Activated CD8-positive, alpha-beta T cell treated with anti-CD3 and anti-CD28 coated beads for 36 hours (primary cell): ENCODE measurements around the gene UPK1B. TPM values are rescaled to one million over a fixed set of nuclear protein-coding genes. Genes with fewer than 3 reads are reported as not detected.
"Not testable (repeated sequence)": the region's sequence is repeated elsewhere in the genome, so short reads cannot be mapped to it uniquely, and the experiment has no call there.

Experiments
- ATAC-seq: fragments of 200-7000 bp; cut with Tn5 transposase; one replicate; pipeline ENCODE4 v1.10.0; 2021; ENCODE audit warnings: mild to moderate bottlenecking, moderate library complexity
- CTCF ChIA-PET: fragments of 350-600 bp; sonication (Branson Sonifier 250); formaldehyde crosslinking; loops from one replicate; lab custom pipeline; 2021; ENCODE audit warnings: antibody characterized with exemption; lab: Charles Lee
- POLR2A ChIA-PET: fragments of 350-600 bp; sonication (Branson Sonifier 250); formaldehyde crosslinking; loops from one replicate; lab custom pipeline; 2021; ENCODE audit warnings: antibody characterized with exemption; lab: Charles Lee
- DNase-seq: peaks from one replicate; pipeline ENCODE4 v3.0.0-alpha.2; 2020
- H3K27ac Mint-ChIP-seq: one replicate; pipeline ENCODE4 v1.8.0; 2021; ENCODE audit warnings: mild to moderate bottlenecking, mixed read lengths
- H3K27me3 Mint-ChIP-seq: one replicate; pipeline ENCODE4 v1.8.0; 2021; ENCODE audit warnings: mixed read lengths
- H3K36me3 Mint-ChIP-seq: one replicate; pipeline ENCODE4 v1.8.0; 2021; ENCODE audit warnings: low read depth, mixed read lengths
- H3K4me1 Mint-ChIP-seq: one replicate; pipeline ENCODE4 v1.8.0; 2021; ENCODE audit warnings: low read depth, mixed read lengths
- H3K4me3 Mint-ChIP-seq: one replicate; pipeline ENCODE4 v1.8.0; 2021; ENCODE audit warnings: mild to moderate bottlenecking, moderate library complexity, mixed read lengths
- H3K9me3 Mint-ChIP-seq: one replicate; pipeline ENCODE4 v1.8.0; 2021; ENCODE audit warnings: mixed read lengths
- CTCF ChIP-seq: fragments of 200-600 bp; IDR thresholded peaks from one replicate; pipeline ENCODE4 v1.8.0; 2022; ENCODE audit warnings: antibody characterized with exemption, mild to moderate bottlenecking
- intact Hi-C: fragments of 100-400 bp; cut with micrococcal nuclease; formaldehyde crosslinking; loops from one replicate; pipeline ENCODE4 v1.10.0; 2022
- total RNA-seq, 2 experiments: library from RNA; stranded (reverse); gene quantifications; one replicate each; pipeline ENCODE4 v1.2.3, GENCODE V29; 2021

The UPK1B gene
- total RNA-seq, 2 experiments from 2014 or later = not detected

GRCh38 chr3:119240591-119241434 is 67.4 kb downstream of the UPK1B start, which contains the start of gene B4GALT4:
Gene B4GALT4, minus strand, starts transcription at chr3:119240878. Its CDS starts 10,779 bp downstream, at chr3:119230099.
- DNase-seq (peak; percentile 81), ATAC-seq (peak; percentile 78)
- Mint-ChIP-seq H3K9me3 (no peaks in the 10 kb centered on the region), H3K4me1 (peaks cover 36% of the 10 kb centered on the region), H3K27ac (peak within 1 kb of the TSS; percentile 99), H3K36me3 (peaks cover 9% of the 10 kb centered on the region), H3K27me3 (no peaks in the 10 kb centered on the region), H3K4me3 (peak within 1 kb of the TSS; percentile 83)
- CTCF ChIA-PET = interaction anchor here (0.5 to 3.5 kb wide), 44 partner anchors 7 to 436 kb away, joined by 3 to 61 read pairs (median 4); partner anchors contain the start of genes ARHGAP31, IGSF11 and TEX55
- POLR2A ChIA-PET = interaction anchor here (1.0 to 2.7 kb wide), 8 partner anchors 10 to 111 kb away, joined by 3 to 13 read pairs (median 4); partner anchors contain the start of gene ARHGAP31
- intact Hi-C loops = loop anchor here (1.0 to 5.0 kb wide), 3 partner anchors 54 to 359 kb away; partner anchors contain the start of gene ARHGAP31
- no peak for TF ChIP-seq CTCF

- H3K27ac Mint-ChIP-seq, H3K36me3 Mint-ChIP-seq, DNase-seq, H3K9me3 Mint-ChIP-seq, H3K27me3 Mint-ChIP-seq, ATAC-seq, H3K4me3 Mint-ChIP-seq: not testable (repeated sequence)
- CTCF ChIA-PET = interaction anchor here (1.3 to 3.5 kb wide), 10 partner anchors 7 to 359 kb away, joined by 3 to 61 read pairs (median 8); partner anchors contain the start of genes ARHGAP31 and TEX55
- POLR2A ChIA-PET = interaction anchor here (1.0 to 2.7 kb wide), 2 partner anchors 19 to 52 kb away, joined by 3 to 13 read pairs; partner anchors contain the start of gene ARHGAP31
- H3K4me1 Mint-ChIP-seq = peaks cover 20% of the 10 kb centered on the region
- intact Hi-C loops = loop anchor here (5.0 kb wide), 1 partner anchor 360 kb away; no protein-coding TSS in a partner anchor
These were observed 69.1 kb downstream of the UPK1B start for GRCh38 chr3:119242387-119243057.

GRCh38 chr3:119243058-119243529 is 69.7 kb downstream of the UPK1B start:
- POLR2A ChIA-PET, CTCF ChIA-PET, H3K4me3 Mint-ChIP-seq, H3K36me3 Mint-ChIP-seq, H3K9me3 Mint-ChIP-seq, H3K27ac Mint-ChIP-seq, DNase-seq, H3K27me3 Mint-ChIP-seq, ATAC-seq: not testable (repeated sequence)
- H3K4me1 Mint-ChIP-seq = peaks cover 20% of the 10 kb centered on the region
- intact Hi-C loops = loop anchor here (5.0 kb wide), 1 partner anchor 361 kb away; no protein-coding TSS in a partner anchor

GRCh38 chr3:119243712-119244111 is 70.3 kb downstream of the UPK1B start:
- Mint-ChIP-seq H3K9me3 (peaks cover 7% of the 10 kb centered on the region), H3K4me3 (no peak overlapping the region), H3K27ac (no peak overlapping the region), H3K27me3 (no peaks in the 10 kb centered on the region), H3K4me1 (peaks cover 15% of the 10 kb centered on the region), H3K36me3 (peaks cover 2% of the 10 kb centered on the region)
- no peak for TF ChIP-seq CTCF
- CTCF ChIA-PET = interaction anchor here (2.2 kb wide), 1 partner anchor 362 kb away, joined by 8 read pairs; no protein-coding TSS in a partner anchor
- DNase-seq (no peak), ATAC-seq (no peak)
- intact Hi-C loops = loop anchor here (5.0 kb wide), 1 partner anchor 361 kb away; no protein-coding TSS in a partner anchor
- POLR2A ChIA-PET = no interaction called here

- ATAC-seq (no peak), DNase-seq (no peak)
- no peak for TF ChIP-seq CTCF
- Mint-ChIP-seq H3K4me1 (peaks cover 2% of the 10 kb centered on the region), H3K27ac (no peak overlapping the region), H3K36me3 (peaks cover 2% of the 10 kb centered on the region), H3K4me3 (no peak overlapping the region), H3K27me3 (no peaks in the 10 kb centered on the region), H3K9me3 (peaks cover 12% of the 10 kb centered on the region)
- ChIA-PET CTCF (interaction anchor here (0.9 to 2.2 kb wide), 3 partner anchors 361 to 364 kb away, joined by 3 to 8 read pairs (median 5); no protein-coding TSS in a partner anchor), POLR2A (interaction anchor here (1.0 kb wide), 1 partner anchor 44 kb away, joined by 3 read pairs; no protein-coding TSS in a partner anchor)
- intact Hi-C loops = no loop called here
These were observed 72.4 kb downstream of the UPK1B start for GRCh38 chr3:119245778-119246177.

Other genes starting within 250 kb of the UPK1B start
- under 1 TPM in 1 of 2 experiments, not detected in 1; 0.07 TPM for gene IGSF11, start 138.8 kb upstream of the UPK1B start, total RNA-seq
- not detected for gene TEX55, start 27.4 kb upstream of the UPK1B start, total RNA-seq
- gene B4GALT4, start 67.3 kb downstream of the UPK1B start, total RNA-seq = 10 to 100 TPM; 13.3 to 15.2 TPM
- 1 to 10 TPM; 6.6 to 8.0 TPM for gene ARHGAP31, start 120.8 kb downstream of the UPK1B start, total RNA-seq